ENCODE data around the gene CHRNB4.
"Not testable (repeated sequence)": the region's sequence is repeated elsewhere in the genome, so short reads cannot be mapped to it uniquely, and the experiment has no call there.

The CHRNB4 gene, protein sequence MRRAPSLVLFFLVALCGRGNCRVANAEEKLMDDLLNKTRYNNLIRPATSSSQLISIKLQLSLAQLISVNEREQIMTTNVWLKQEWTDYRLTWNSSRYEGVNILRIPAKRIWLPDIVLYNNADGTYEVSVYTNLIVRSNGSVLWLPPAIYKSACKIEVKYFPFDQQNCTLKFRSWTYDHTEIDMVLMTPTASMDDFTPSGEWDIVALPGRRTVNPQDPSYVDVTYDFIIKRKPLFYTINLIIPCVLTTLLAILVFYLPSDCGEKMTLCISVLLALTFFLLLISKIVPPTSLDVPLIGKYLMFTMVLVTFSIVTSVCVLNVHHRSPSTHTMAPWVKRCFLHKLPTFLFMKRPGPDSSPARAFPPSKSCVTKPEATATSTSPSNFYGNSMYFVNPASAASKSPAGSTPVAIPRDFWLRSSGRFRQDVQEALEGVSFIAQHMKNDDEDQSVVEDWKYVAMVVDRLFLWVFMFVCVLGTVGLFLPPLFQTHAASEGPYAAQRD

DNA sequence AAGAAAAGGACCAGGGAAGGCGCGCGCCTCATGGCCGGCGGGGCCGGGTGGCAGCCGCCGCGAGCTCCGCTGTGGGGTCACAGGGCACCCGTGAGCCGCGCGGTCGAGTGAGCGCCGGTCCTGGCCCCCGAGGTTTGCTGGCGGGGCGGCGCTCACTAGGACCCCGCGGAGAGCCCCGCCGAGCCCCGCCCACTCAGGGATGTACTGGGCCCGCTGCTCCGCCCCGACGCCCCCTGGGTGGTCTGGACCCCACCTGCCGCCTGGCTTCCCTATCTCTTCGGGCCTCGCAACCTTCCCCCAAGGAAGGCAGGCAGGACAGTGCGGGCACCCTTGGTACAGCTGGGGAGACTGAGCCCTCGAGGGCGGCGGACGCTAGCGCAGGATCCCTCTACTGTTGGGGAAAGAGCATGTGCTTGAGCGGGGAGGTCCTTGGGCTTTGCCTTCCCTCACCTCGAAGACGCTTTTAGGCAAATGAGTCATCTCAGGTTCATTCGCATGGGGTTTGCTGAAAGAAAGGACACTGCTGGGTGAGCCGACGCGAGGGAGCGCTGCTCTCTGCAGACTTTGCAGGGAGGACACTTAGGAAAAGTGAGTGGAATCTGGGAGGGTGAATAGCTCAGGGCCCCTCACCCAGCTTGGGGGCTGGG, at the start of gene CHRNB4:
Gene CHRNB4, minus strand, starts transcription at position 109 of the 647 bp plus-strand sequence. Its CDS starts 77 bp downstream, at position 32.
- DNase-seq, result no peak

- no peak for DNase-seq
Measured at GRCh38 chr15:78689626-78690025, 48.6 kb upstream of the CHRNB4 start.

DNA sequence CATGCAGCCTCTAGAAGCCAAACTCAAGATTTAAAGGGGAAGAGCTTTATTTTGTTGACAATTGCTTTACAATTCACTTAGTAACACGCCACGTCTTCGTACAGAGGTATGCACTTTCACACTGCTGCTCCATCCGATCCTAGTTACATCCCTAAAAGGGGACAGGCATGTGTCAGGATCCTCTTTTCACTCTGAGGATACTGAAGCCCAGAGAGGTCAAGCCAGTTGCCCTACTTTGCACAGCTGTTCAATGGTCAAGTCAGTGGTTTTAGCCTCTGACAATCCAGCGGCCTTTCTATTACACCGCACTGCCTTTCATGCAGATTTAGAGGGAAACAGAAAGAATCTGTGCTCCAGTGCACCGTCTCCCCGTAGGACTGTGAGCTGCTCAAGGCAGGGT, 44.9 kb upstream of the CHRNB4 start:
- no peak for DNase-seq

DNA sequence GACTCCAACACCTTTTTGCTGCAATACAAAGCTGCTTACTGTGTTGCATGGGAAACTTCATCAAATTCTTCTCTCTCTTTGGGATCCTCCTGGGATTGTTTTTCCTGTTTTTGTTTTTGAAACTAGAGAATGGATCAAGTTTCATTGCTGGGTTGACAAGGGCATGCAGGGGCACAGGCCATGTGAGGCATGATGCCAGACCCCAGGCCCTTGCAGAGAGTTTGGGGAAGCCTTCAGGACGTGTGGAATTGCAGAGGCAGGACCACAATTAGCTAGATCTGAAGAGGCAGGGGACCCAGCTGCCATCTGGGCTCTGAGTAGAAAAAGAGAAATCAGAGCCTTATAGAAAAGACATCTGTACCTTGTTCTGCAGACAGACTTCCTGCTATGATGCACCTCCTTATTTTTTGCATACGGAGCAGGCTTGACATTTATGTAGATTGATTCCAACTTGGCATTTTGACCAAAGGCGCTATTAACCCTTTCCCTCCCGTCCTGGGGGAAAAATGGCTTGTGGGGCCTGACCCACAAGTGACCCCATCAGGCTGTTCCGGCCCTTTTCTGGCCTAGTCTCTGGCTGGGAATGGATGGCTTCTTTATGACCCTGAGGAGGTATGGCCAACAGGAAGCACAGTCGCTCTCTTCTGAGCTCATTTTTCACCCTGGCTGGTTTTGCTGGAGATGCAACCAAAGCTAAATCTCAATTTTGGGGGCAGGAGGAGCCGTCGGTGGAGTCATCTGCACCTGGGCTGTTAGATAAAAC, 44.3 kb upstream of the CHRNB4 start:
- DNase-seq, result no peak

GRCh38 chr15:78684657-78685056, 43.6 kb upstream of the CHRNB4 start:
- DNase-seq, result no peak

GRCh38 chr15:78683599-78683998, 42.6 kb upstream of the CHRNB4 start:
- DNase-seq, result not testable (repeated sequence)

DNA sequence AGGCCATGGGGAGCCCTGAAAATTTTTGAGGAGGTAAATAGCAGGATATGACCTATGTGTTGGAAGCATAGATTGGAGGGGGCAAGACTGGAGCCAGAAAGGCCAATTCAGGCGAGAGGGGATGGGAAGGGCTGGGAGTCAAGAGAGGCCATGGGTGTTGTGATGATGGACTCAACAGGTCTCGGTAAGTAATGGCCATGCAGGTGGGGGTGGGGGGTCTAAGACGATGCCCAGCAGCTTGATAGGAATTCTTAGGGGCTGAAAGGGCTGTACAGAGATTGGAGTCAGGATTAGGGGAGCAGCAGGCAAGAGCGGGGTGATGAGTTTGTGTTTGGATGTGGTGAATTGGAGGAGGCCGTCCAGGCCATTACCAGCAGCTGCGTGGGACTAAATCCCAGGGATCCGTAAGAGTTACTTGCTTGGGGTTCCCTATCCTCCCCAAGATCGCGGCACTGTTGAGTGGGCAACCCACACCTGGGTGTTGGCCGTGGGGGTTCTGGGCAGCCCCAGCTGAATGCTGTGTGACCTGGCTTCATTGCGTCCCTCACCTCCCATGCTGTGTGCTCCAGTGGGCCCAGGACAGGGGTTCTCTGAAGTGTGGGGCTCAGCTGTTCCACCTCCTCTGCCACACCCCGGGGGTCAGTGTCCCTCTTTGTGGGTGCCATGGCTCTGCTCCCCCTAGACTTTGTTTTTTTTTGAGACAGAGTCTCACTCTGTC, 41.8 kb upstream of the CHRNB4 start:
- no peak for DNase-seq

DNA sequence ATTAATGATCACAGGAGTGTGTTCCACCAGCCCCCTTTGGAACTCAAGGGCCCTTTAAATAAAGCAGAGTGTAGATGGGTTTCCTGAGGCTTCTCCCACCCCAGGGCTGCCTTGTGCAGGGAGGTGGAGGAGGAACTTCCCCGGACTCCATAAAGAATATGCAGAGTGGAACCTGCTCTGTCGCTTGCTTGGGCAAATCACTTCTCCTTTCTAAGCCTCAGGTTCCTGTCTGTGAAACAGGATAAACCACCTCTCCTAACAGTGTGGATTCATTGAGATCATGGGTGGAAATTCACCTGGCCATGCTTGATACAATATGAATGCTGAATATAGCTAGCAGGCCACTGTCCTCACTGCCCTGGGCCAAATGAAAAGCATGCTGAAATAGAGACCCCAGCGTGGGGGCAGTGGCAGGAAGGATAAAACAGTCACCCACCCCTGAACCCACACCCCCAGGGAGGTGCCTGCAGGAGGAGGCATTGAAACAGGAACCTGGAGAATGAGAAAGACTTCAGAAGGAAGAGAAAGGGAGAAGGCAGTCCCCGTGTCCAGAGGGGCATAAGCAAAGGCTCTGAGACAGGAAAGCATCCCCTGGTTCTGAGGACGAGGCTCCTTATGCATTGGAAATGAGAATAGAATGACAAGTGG, 41.1 kb upstream of the CHRNB4 start:
- DNase-seq, result no peak

GRCh38 chr15:78681281-78682003, 40.4 kb upstream of the CHRNB4 start:
- no peak for DNase-seq

- DNase-seq, result no peak
Measured at GRCh38 chr15:78680431-78681075, 39.5 kb upstream of the CHRNB4 start.

DNA sequence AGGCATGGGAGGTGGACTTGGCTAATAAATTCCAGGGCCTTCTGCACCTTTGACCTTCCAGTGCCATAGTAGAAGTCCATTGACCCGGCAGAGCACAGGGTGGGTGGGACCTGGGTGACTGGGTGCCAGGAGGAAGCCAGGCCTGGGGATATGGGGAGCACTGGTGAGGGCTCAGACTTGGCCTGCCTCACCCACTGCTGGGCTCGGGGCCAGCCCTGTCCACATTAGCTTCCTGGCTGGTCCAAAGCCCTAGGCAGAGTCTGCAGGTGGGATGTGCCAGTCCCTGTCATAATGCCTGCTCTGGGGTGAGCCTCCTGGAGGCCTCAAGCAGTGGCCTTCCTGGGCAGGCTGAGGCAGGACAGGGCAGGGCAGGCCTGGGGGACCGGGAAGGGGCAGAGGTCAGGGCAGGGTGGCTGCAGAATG, 38.1 kb upstream of the CHRNB4 start:
- DNase-seq, result no peak

DNA sequence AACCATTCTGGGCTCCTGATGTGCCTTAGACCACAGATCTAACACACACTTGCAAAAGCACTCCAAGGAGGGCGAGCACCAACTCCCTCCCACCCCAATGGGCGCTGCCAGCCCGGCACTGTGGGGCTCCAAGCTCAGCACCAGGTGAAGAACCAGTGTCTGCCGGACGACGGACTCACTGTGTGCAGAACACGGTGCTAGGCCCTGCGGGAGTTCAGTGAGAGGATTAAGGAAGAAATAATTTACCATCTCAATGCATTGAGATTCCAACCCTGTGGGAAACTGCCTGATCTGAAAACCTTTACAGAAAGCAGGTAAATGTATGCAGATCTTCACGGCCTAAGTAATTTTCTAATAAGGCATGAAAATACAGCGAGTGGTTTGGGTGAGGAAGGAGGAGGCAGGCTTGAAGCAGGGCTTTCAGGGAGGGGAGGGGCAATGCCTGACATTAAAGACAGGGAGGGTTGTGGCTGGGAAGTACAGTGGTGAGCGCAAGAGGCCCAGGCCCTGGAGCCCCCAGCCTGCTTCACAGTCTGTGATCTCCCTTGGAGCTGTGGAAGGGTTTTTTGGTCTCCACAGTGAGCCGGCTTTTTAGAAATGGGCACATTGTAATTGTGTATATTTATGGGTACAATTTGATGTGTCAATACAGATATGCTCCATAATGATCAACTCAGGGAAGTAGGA, 35.6 kb upstream of the CHRNB4 start:
- no peak for DNase-seq

DNA sequence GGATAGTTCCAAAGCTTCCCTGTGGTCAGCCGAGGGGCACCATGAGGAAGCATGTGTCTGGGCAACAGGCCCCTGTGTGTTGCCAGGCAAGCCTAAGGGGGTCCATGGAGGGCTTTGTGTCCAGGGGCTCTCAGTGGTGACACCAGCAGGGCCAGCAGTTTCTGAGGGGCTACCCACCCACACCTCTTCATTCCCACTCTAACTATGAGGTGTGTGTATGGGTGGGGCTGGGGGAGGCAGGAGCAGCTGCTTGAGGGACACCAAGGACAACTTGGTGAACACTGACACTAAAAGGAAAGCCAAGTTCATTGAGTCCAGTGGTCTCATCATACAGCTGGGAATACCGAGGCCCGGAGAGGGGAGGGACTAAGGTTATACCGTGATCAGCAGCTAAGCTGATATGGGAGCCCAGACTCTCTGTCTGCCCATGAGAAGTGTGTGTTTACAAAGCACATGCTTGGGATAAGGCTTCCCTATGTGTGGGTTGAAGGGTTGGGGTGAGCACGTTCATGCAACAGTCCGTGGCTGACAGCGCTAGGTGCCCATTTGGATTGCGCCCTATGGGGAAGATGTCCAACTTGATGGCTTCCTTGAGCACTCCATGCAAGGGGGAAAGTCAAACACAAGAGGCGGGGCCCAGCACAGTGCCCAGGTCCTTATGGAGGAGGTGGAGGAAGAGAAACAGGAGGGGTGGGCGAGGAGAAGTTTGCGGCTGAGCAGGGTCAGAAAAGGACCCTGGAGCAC, 34.8 kb upstream of the CHRNB4 start:
- DNase-seq, result no peak

DNA sequence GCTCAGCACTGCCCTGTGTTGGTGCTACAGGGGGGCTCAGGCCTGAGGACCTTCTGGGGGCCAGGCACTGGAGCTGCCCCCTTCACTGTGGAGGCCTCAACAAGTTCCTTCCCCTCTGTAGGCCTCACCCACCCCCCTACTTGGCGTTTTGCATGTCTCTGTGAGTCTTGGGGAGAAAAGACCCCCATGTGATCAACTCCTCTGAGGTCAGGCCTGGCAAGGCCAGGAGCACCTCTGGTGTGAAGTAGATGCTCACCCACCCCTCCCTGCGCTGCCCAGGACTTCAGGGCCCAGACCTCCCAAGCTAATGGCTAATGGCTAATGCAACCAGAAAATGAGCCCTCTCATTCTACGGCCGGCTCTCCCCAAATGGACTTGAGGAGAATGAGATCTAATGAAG, 34.2 kb upstream of the CHRNB4 start:
- DNase-seq, result no peak

DNA sequence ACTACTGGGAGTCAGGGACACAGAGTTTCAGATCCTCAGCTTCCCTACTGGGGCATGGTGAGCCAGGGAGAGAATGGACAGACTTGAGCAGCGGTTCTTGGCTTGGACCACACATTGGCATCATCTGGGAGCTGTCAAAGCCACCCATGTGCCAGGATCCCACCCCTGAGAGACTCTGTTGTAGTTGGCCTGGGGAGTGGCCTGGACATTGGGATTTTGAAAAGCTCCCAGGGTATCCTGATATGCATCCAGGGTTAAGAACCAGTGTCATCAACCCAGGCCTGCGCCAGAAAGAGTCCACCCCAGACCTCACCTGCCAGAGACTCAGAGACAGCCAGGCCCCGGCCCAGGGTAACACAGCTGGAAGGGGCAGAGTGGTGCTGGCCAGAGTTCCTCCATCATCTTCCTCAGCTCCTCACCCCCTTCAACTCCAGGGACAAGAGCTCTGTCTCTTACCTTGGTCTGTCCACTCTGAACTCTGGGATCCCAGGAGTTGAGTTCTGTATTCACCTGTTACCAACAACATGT, 33.0 kb upstream of the CHRNB4 start:
- no peak for DNase-seq

DNA sequence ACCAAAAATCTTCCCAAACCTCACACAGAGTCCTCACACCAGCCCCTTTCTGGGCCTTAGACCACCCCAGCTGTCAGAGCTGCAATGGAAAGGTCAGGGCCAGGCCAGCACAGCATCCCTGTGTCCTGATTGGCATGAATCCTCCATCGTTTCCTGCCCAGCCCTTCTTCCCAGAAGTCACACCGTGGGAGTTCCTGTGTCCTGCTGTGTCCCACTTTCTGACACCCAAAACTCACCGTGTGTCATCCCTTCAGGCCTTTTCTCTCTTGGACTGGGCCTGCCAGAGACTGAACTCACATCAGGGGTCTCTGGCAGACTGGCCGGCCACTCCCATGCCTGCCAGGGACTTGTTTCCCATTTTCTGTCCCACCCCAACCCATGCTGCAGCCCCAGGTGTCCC, 32.5 kb upstream of the CHRNB4 start:
- DNase-seq, result no peak

GRCh38 chr15:78672285-78673014, 31.4 kb upstream of the CHRNB4 start:
- no peak for DNase-seq

- DNase-seq, result no peak
Measured at GRCh38 chr15:78671626-78672211, 30.7 kb upstream of the CHRNB4 start.

All from CD4-positive, alpha-beta T cell treated with Interleukin-15 for 1 hour (primary cell).